DLD1 (cell line): ENCODE data around the gene HEXIM1.
"Not testable (repeated sequence)": the region's sequence is repeated elsewhere in the genome, so short reads cannot be mapped to it uniquely, and the experiment has no call there.

Experiments used
- in situ Hi-C: cut with HindIII; loops from 2 replicates; pipeline ENCODE4 v1.10.0; 2017; ENCODE audit warnings: low sequenced_read_pairs

The HEXIM1 gene

GRCh38 chr17:45112559-45113423 lies 35.5 kb upstream of the HEXIM1 start:
- in situ Hi-C loops, result no loop called here

DNA sequence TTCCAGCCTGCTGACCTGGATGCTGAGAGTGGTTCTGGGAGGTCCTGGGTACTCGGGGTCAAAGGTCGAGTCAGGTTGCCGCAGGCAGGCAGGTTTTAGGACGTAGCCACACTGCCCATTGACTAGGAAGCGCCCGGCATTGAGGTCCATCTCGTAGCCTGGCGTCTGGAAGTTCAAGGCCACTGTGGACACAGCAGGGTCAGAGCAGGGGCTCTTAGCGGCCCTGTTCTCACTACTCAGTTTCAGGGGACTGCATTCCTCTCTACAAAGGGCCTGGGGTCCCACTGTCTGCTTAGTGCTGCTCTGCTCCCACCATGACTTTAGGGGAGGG lies 34.9 kb upstream of the HEXIM1 start:
- in situ Hi-C loops, result no loop called here

GRCh38 chr17:45114117-45114932 lies 34.0 kb upstream of the HEXIM1 start:
- in situ Hi-C loops, result no loop called here

- in situ Hi-C loops, result no loop called here
These were observed 33.2 kb upstream of the HEXIM1 start for GRCh38 chr17:45115015-45115625.

GRCh38 chr17:45115871-45116270 lies 32.4 kb upstream of the HEXIM1 start:
- in situ Hi-C loops, result no loop called here

DNA sequence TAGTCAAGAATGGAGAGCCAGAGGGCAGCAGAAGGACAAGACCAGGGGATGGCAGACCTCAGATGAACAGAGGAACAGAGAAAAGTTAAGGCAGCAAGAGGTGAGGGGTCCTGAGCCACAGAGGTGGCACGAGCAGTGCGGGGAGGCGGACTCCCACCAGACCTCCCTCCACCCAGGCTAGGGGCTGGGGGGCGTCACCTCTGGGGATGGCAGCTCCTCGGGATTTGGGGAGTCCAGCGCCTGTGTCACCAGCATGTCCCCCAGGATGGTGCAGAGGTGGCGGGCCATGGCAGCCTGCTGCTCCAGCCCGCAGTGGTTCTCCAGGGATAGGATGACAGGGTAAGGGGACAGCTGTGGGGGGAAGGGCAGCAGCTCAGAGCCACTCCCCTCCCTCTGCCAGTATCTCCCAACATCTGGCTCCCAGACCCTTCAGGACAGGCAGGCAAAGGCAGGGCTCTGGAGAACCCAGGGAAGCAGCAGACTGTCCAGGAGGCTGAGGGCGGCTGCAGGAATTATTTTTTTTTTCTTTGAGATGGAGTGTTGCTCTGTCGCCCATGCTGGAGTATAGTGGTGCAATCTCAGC lies 31.8 kb upstream of the HEXIM1 start:
- in situ Hi-C loops, result no loop called here

GRCh38 chr17:45117334-45117733 lies 30.9 kb upstream of the HEXIM1 start:
- in situ Hi-C loops, result no loop called here

- in situ Hi-C loops, result no loop called here
These were observed 30.2 kb upstream of the HEXIM1 start for GRCh38 chr17:45117848-45118646.

DNA sequence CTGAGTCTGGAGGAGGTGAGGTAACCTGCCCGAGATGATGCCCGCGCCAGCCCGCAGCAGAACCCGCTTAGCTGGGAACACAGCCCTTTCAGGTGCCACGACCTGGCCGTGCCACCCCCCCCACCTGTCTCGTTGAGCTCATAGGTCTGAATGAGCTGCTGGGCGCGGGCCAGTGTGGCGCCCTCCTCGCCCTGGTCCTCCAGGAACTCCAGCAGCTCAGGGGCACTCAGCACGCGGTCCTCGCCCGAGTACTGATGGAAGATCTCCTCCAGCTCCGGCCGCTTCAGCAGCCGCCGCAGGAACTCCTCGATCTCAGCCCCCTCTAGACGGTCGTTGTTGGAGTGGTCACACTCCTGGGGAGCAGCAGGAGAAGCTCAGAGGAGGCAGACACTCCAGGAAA lies 29.6 kb upstream of the HEXIM1 start:
- in situ Hi-C loops, result no loop called here

- in situ Hi-C loops, result no loop called here
These were observed 28.3 kb upstream of the HEXIM1 start for GRCh38 chr17:45119964-45120363.

DNA sequence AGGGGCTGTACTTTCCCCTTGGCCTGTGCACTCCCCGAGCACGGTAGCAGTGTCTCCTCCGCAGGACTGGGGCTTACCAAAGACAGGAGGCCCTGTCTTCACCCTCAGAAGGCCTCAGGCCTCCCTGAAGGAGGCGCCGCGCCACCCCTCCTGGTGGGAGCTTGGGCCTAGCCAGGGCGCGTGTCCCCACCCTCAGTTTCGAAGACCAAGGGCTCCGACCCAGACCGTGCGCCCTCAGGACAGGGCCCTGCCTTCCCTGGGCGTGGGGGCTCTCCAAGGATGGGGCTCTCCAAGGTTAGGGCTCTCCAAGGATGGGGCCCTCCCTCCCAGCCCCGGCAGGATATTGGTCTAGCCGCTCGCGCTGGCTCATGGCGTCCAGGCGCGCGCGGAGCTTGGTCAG lies 27.7 kb upstream of the HEXIM1 start:
- in situ Hi-C loops, result no loop called here

GRCh38 chr17:45121055-45121454 lies 27.2 kb upstream of the HEXIM1 start:
- in situ Hi-C loops, result no loop called here

DNA sequence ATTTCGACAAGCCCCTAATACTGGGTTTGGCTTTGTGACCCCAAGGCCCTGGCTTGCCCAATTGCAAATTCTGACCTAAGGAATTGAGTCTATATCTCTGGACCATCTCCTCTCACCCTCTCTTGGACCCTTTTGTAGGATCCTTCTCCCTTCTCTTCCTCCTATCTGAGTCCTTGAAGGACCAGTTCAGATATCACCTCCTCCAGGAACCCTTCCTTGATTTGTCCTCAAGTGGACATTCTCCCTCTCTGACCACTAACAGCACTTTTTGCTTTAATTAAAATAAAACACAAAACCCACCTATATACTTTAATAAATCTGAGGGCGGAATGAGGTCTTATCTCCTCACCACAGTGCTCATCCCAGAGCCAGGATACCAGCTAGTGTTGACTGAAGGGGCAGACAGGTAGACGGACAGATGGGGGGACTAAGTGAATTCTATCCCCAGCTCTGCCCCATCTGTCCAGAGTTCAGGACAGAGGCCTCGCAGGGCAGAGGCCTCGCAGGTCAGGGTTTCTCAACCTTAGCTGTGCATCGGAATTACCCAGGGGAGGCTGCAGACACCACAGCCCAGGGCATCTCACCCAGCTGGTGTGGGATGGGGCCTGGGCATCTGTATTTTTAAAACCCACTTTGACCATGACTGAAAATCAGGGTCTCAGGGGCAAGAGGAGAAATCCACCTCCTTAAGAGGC lies 25.1 kb upstream of the HEXIM1 start:
- in situ Hi-C loops, result no loop called here

DNA sequence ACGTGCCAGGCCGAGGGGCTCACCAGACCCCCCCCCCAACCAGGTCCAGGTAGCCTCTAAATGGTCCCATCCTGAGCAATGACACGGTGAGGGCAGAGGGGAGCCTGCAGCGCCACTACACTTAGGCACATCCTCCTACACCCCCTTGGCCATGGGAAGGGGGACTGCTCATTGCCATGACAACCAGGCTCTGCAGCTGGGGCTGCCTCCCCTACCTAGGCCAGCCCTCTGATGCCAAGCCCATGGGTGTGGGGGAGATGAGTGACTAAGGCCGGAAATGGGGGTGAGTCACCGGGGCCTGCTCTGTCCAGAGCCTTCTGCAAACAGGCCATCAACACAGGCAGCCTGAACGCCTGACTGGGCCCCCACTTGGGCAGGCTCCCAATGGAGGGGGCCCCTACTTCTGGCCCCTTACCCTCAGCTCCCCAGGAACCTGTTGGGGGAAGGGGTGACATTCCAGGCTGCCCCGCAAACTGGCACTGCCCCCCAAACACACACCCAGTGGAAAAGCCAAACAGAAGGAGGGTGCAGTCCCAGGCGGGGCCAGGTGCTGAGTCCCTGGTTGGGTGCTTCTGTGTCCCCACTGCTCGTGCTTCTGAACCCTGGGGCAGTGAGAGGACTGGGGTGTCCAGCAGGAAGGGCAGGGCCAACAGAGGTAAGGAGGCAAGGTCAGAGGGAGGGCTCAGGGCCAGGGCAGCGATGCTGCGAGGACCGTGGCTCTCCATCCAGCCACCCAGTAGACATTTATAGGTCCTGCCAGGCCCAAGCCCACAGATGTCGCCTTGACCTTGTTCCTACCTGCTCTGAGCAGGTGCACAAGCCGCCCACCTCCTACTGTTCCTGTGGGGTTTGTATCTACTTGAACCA lies 24.1 kb upstream of the HEXIM1 start:
- in situ Hi-C loops, result no loop called here

- in situ Hi-C loops, result not testable (repeated sequence)
These were observed 23.5 kb upstream of the HEXIM1 start for GRCh38 chr17:45124797-45125122.

- in situ Hi-C loops, result no loop called here
These were observed 22.8 kb upstream of the HEXIM1 start for GRCh38 chr17:45125509-45125908.

- in situ Hi-C loops, result no loop called here
These were observed 21.1 kb upstream of the HEXIM1 start for GRCh38 chr17:45127207-45127547.

DNA sequence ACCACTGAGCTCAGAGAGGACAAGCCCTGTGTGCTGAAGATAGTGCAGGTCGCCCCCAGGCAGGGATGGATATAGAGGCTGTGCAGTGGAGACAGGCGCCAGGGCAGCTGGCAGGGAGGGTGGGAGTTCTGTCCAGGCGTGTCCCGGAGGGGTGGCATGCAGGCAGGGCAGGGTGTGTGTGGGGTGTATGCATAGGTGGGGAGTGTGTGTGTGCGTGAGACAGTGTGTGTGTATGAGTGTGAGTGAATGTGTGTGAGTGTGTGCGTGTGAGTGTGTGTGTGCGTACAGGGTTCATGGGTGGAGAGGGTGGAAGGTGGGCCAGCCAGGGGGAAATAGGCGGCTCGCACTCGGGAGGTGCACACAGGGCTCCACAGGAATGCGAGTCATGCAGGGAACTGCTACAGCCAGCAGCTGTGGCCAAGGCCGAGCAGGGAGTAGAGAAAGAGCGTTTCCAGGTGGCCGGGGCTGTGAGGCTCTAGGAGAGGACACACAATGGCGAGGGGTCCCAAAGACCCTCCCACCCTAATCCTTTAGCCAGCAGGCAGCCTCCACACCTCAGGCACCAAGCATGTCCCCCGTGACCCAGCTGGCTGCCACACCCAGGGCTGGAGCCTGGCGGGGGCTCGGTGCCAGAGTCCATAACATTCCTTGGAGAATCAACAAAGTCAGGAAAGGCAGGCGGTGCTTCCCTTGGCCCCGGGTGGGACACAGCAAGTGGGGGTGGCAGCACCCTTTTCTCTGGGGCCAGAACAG lies 20.6 kb upstream of the HEXIM1 start:
- in situ Hi-C loops, result no loop called here

DNA sequence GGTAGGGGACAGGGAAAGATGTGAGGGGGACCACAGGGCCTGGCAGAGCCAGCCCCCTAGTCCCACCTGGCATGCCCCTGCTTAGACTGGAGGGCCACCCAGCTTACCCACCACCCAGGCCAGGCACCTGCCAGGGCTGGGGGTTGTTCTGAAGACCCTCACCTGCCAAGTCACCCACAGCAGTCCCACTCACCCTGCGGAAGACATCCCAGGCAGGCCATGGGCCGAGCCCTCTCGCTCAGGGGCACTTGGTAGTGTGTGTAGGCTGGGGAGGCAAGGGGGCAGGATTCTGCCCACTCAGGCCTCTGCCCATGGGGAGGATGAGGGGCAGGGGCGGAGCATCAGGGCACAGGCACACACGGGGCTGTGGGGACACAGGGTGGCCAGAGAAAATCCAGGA lies 19.9 kb upstream of the HEXIM1 start:
- in situ Hi-C loops, result no loop called here
